Effector memory CD4-positive, alpha-beta T cell (primary cell): Measurements from ENCODE around the gene FST.

Experiments used
- DNase-seq, 3 donors: peaks; one replicate each; pipeline ENCODE4 v3.0.0-alpha.2; 2020
- H3K27ac ChIP-seq: 2 replicates; pipeline ENCODE4 v1.7.0; 2013; ENCODE audit warnings: mild to moderate bottlenecking, low read length, moderate library complexity; ENCODE audit not compliant: insufficient read depth, poor library complexity, severe bottlenecking
- H3K27me3 ChIP-seq: replicated peaks from 2 replicates; pipeline ENCODE4 v1.7.0; 2013; ENCODE audit warnings: mild to moderate bottlenecking, low read length; ENCODE audit not compliant: insufficient read depth, control insufficient read depth, poor library complexity, severe bottlenecking
- H3K36me3 ChIP-seq: 2 replicates; pipeline ENCODE4 v1.7.0; 2013; ENCODE audit warnings: mild to moderate bottlenecking, low read length, moderate library complexity; ENCODE audit not compliant: control insufficient read depth, insufficient read depth
- H3K4me1 ChIP-seq: 2 replicates; pipeline ENCODE4 v1.7.0; 2013; ENCODE audit warnings: low read length, mild to moderate bottlenecking; ENCODE audit not compliant: control insufficient read depth, insufficient read depth, poor library complexity, severe bottlenecking
- H3K4me3 ChIP-seq: 2 replicates; pipeline ENCODE4 v1.7.0; 2013; ENCODE audit warnings: low read length, low read depth, mild to moderate bottlenecking; ENCODE audit not compliant: insufficient read depth, poor library complexity, severe bottlenecking
- H3K9me3 ChIP-seq: 2 replicates; pipeline ENCODE4 v1.7.0; 2013; ENCODE audit warnings: mild to moderate bottlenecking, low read length, moderate library complexity; ENCODE audit not compliant: control insufficient read depth

Gene FST

DNA sequence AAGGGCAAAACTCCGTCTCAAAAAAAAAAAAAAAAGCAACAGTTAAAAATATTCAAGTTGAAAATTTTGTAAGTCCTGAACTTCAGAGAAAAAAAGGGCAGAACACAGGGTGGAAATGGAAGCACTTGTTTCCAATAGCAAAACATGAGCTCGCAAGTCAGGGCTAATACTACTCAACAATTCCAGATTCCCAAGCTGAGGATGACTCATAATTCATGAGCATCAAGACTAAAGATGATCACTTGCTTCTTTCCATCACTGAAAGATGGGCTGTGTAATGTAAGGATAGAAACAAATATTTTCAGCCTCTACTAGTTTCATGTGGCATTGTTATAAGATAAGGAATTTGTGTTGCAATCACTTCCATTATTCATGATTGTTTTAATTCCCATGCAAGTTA lies 33.5 kb upstream of the FST start:
- Histone ChIP-seq H3K27me3 (no peaks in the 10 kb centered on the region), H3K4me3 (no peak overlapping the region), H3K27ac (no peak overlapping the region), H3K36me3 (no peaks in the 10 kb centered on the region), H3K4me1 (no peaks in the 10 kb centered on the region), H3K9me3 (no peaks in the 10 kb centered on the region)
- DNase-seq: no peak

DNA sequence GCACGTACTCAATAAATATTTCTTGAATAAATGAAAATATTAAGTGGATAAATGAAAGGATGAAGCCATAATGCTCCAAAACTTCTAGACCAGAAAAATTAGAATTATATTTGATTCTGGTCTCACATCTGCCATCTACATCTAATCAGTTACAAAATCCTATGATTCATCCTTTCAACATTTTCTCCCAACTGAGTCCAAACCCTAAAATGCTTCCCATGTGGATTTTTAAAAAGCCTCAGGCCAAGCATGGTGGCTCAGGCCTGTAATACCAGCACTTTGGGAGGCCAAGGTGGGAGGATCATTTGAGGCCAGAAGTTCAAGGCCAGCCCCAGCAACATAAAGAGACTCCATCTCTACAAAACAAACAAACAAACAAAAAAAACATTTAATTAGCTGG lies 31.6 kb upstream of the FST start:
- no peak for DNase-seq
- Histone ChIP-seq H3K4me1 (no peaks in the 10 kb centered on the region), H3K27ac (no peak overlapping the region), H3K4me3 (no peak overlapping the region), H3K9me3 (no peaks in the 10 kb centered on the region), H3K36me3 (no peaks in the 10 kb centered on the region), H3K27me3 (no peaks in the 10 kb centered on the region)

DNA sequence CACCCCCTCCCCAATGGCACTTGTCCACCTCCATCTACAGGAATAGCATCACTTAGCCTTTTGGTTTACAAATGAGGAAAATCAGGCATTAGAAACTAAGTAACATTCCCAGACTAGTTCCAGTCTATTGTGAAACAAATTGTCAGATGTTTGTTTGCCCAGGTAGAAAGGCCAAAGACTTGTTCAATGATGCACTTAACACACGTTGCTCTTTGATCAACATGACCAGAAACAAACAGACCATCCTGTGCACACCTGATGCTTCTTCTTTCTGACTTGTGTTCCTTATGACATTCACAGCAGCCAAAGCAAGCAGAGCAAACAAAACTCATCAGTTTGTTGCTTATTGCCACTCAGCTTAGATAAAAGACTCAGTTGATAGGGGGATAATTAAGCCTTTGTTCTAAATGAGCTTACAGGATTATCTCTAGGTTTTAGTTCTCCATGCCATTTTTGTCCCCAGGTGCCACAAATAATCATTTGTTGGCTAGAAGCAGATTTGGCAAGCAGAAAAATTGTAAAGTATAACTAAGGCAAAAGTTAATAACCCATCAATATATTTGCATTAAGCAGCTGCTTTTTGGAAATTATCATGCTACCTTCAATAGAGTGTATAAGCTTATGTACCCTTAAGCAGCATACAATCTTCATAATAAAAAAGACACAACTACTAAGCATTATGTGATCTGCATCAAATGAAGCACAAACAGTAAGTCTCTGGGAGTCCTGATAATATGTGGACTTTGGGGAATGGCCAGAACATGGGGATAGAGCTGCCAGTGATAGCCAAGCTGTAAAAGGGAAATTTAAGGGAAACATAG lies 26.3 kb upstream of the FST start:
- Histone ChIP-seq H3K27ac (no peak overlapping the region), H3K9me3 (no peaks in the 10 kb centered on the region)

DNA sequence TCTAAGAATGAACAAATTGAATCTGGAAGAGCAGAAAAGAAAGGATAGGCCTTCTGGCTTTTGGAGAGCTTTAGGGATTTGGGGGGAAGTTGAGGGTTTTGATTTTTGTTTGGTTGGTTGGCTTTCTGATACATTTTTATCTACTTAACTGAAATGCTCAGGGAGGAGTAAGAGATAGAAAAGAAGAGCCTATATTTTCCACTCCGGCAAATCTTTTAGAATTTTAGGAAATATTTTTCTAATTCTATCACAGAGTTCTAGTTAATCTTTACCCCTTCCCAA lies 25.8 kb upstream of the FST start:
- Histone ChIP-seq H3K27me3 (no peaks in the 10 kb centered on the region), H3K36me3 (no peaks in the 10 kb centered on the region), H3K27ac (no peak overlapping the region), H3K9me3 (no peaks in the 10 kb centered on the region), H3K4me1 (no peaks in the 10 kb centered on the region), H3K4me3 (no peak overlapping the region)
- DNase-seq: no peak

More for the DNA sequence above, 26.3 kb upstream of the FST start:
- H3K4me3 ChIP-seq: no peak overlapping the region
- no peak for DNase-seq
- H3K4me1 ChIP-seq: no peaks in the 10 kb centered on the region
- H3K36me3 ChIP-seq: no peaks in the 10 kb centered on the region
- no peaks in the 10 kb centered on the region for H3K27me3 ChIP-seq

DNA sequence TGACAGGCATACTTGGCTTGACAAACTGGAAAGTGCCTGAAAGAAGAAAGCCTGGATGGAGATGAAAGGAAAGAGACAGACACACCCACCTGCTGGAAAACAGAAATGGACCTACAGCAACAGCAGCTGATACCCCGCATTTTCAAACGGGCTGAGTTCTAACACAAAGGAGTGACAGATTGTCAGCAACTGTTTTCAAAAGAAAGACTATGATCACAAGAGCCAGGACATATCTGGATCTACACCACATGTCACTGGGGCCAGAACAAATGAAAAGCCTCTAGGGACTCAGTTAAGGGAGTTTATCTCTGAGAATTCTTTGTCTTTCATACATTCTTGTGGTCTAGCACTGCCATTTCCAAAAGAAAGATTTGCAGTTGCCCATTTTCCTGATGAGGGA lies 24.1 kb upstream of the FST start:
- Histone ChIP-seq H3K36me3 (no peaks in the 10 kb centered on the region), H3K27me3 (no peaks in the 10 kb centered on the region), H3K4me3 (no peak overlapping the region), H3K9me3 (no peaks in the 10 kb centered on the region), H3K27ac (no peak overlapping the region), H3K4me1 (no peaks in the 10 kb centered on the region)
- DNase-seq: no peak

DNA sequence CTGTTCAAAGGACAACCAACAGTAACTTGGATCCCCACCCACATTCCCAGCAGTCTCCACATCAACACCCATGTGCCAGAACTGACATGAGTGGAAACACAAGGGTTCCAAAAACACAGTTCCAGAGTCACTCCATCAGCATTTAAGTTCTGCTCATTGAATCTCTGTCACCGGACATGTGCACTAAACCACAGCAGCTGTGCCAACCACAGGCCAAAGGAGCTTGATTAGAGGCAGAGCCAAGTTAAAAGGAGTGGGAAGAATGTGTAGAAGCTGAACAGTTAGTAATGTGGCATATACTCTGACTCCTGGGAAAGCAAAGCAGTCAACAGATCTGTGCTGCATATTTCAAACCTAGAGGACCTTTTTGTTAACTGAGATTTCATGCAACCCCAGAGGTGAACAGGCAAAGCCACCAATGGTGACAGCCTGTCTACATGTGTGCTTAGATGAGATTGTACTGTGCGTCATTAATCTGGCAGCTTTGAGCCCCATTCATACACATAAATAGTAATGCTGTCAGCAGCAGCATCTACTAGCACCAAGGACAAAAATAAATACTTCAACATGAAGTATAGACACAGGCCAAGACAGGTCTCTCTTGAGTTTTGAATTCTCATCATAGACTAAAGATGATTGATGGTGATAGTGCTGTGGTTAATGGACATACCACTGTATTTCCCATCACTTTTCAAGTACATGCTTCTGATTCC lies 16.4 kb upstream of the FST start:
- H3K4me1 ChIP-seq: no peaks in the 10 kb centered on the region
- no peak overlapping the region for H3K27ac ChIP-seq

DNA sequence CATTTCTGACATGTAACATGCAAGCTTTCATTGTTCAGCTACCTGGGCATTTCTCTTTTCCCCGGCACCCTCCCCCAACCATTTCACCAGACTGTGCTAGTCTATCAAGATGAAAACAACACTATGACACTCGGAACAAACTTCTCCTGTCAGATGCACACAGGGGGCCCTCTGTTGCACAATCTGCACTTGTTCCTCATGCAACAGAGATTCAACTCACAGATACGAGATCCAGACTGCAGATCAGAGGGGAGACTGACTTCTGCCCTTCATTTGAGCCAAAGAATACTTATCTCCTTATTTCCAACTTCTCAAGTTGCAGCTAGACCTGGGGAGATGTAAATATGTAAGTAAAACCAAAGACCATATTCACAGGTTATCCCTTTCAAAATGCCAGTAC lies 15.7 kb upstream of the FST start:
- no peaks in the 10 kb centered on the region for H3K9me3 ChIP-seq
- DNase-seq: no peak
- no peaks in the 10 kb centered on the region for H3K27me3 ChIP-seq
- no peak overlapping the region for H3K27ac ChIP-seq
- H3K4me1 ChIP-seq: no peaks in the 10 kb centered on the region
- no peaks in the 10 kb centered on the region for H3K36me3 ChIP-seq
- H3K4me3 ChIP-seq: no peak overlapping the region

More for the DNA sequence above, 16.4 kb upstream of the FST start:
- no peaks in the 10 kb centered on the region for H3K9me3 ChIP-seq
- no peak for DNase-seq
- no peaks in the 10 kb centered on the region for H3K36me3 ChIP-seq
- no peak overlapping the region for H3K4me3 ChIP-seq
- no peaks in the 10 kb centered on the region for H3K27me3 ChIP-seq

DNA sequence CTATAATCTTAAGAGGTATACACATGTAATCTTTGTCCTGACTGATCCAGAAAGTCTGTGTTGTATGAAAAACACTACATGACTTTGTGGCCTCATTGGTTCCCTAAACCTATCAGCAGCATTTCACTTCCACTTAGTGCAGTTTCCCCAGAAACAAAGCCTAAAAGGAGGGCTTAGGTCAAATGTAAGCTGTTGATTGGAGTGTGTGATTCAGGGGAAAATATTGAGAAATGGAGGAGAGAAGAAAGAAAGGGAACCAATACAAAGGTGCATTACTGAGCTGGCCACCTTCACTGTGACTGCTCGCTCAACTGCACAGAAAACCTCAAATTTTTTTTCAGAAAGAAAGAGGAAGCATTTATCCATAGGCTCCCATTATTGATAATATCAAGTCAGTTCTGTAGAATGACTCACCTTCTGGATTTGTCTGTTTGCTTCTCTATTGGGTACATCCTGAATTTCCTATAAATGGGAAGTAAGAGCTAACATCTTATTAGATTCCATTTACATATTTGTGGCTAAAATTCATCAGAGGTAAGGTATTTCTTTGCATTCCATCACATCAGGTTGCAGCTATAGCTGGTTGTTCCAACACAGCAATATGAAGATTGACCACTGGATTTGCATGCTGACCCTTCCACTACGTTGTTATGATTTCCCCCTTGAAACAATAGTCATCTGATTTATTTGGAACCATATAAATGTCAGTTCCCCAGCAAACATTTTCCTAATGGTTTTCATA lies 10.3 kb upstream of the FST start:
- no peak overlapping the region for H3K27ac ChIP-seq
- H3K27me3 ChIP-seq: no peaks in the 10 kb centered on the region
- H3K4me1 ChIP-seq: no peaks in the 10 kb centered on the region
- no peaks in the 10 kb centered on the region for H3K36me3 ChIP-seq
- H3K4me3 ChIP-seq: no peak overlapping the region
- DNase-seq: no peak
- no peaks in the 10 kb centered on the region for H3K9me3 ChIP-seq

DNA sequence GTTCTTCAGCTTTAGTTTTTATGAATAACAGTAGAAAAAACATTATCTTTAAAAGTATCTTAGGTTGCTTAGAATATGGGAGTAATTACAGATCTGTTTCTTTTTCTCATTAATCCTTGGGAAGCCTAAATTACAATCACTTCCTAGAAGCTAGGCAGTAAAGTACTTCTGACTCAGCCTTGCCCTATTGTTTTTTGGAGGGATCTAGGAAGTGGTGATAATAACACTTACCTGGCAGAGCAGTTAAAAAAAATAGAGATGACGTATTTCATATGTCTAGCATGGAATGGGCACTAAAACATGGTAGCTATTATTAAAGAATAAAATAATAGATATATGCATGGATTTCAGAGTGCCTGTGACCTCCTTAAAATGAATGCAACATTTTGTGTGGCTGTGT lies 8.2 kb upstream of the FST start:
- no peak overlapping the region for H3K4me3 ChIP-seq
- H3K27me3 ChIP-seq: no peaks in the 10 kb centered on the region
- no peak for DNase-seq
- no peak overlapping the region for H3K27ac ChIP-seq
- no peaks in the 10 kb centered on the region for H3K4me1 ChIP-seq
- H3K36me3 ChIP-seq: no peaks in the 10 kb centered on the region
- no peaks in the 10 kb centered on the region for H3K9me3 ChIP-seq
